LNCaP clone FGC (cell line): ENCODE results near the gene THBS2.

Source experiments
- DNase-seq: peaks from one replicate; pipeline ENCODE4 v3.0.0-alpha.2; 2011; ENCODE audit warnings: low read depth
- H3K4me3 ChIP-seq: 2 replicates; pipeline ENCODE4 v1.5.1; 2011; ENCODE audit warnings: mild to moderate bottlenecking, low read depth, low read length, control low read depth
- CTCF ChIP-seq: IDR thresholded peaks from 2 replicates; pipeline ENCODE4 v1.5.1; 2012; ENCODE audit warnings: mild to moderate bottlenecking; ENCODE audit not compliant: control insufficient read depth, insufficient read depth; ENCODE audit errors: extremely low read depth

Gene THBS2

DNA sequence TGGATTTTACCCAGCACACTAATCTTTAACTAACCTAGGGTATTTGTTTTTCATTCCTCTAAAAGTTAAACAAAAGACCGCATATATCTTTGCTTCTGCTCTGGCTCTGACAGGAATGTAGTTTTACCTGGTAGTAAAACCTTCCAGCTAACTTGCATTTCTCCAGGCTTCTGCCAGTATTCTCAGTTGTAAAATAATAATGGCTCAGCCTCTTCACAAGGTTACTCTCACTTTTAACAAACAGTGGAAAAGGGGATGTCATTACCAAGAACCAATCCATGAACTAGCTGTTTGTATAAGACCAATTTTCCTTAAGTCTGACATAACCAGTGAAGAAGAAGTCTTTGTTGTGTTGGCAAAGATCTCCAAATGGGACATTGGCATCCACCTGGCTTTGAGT is 10.0 kb downstream of the THBS2 start:
- DNase-seq: no peak
- TF ChIP-seq CTCF: no peak
- H3K4me3 ChIP-seq: no peak overlapping the region

- DNase-seq: no peak
- no peak overlapping the region for H3K4me3 ChIP-seq
- TF ChIP-seq CTCF: no peak
These were observed 10.5 kb downstream of the THBS2 start for GRCh38 chr6:169243186-169243585.

DNA sequence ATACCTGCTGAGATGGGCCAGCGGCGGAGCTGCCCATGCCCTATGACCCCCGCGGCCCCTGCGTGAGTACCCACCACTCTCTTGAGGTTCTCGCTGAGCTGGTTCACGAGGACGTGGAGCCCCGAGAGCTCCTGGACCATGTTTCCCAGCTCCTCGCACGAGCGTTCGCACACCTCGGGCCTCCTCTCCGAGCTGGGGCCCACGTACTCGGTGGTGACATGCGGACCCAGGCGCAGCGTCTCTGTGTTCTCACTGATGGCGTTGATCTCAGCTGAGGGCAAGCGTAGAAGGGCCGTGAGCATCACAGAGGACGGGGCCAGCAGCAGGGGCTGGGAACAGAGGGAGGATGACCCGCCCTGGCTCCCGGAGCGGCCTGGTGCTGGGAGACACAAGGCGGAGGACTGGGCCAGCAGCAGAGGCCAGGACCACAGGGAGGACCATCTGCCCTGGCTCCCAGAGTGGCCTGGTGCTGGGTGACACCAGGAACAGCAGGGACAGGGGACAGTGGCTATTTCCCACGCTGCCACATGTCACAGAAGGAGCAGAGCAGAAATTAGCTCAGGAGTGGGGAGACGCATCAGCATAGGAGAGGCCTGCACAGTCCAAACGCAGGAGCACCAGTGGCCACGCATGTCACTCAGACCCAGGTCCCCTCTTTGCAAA is 11.8 kb downstream of the THBS2 start:
- no peak overlapping the region for H3K4me3 ChIP-seq
- DNase-seq: no peak
- no peak for TF ChIP-seq CTCF

- no peak for TF ChIP-seq CTCF
- H3K4me3 ChIP-seq: no peak overlapping the region
- DNase-seq: no peak
These were observed 12.9 kb downstream of the THBS2 start for GRCh38 chr6:169240591-169241390.

DNA sequence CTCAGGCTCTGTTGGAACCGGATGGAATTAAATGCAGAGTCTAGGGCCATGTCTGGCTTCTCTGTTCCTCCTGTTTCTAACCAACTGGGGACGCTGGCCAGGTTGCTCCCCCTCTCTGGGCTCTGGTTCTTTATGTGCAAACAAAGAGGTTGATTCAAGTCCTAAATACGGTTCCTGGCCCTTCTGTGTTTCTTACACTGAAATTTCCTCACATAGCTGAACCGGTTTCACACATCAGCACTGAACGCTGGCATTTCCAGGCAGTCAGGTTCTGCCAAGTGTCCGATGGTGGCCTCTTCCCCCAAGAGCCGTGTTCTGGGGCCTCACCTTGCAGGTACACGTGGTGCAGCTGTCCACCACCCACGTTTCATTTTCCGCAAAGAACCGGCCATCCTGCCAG is 13.5 kb downstream of the THBS2 start:
- DNase-seq: peak; percentile 6
- no peak overlapping the region for H3K4me3 ChIP-seq
- TF ChIP-seq CTCF: no peak

DNA sequence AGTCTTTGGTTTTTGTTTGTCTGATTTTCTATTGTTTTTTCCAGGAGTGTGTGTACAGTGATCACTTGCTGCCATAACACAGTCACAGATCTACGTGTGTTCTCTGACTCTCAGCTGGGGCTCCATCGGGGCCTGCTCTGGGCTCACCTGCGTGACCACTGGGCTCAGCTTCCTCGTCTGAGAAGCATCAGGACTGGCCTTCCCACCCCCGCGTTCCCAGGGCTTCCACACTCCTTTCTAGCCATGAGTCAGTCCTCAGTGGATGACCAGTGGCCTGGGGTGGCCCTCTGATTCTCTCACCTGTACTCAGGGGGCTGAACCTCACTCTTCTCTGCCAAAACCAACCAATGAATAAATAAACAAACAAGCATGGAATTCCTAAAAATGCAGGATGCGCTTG is 14.5 kb downstream of the THBS2 start:
- no peak for DNase-seq
- no peak for TF ChIP-seq CTCF
- H3K4me3 ChIP-seq: no peak overlapping the region
